Kidney epithelial cell (primary cell): Measurements from ENCODE around the gene FALEC. TPM values are rescaled to one million over a fixed set of nuclear protein-coding genes. Genes with fewer than 3 reads are reported as not detected.

Experiments
- DNase-seq: peaks from one replicate; pipeline ENCODE4 v3.0.0-alpha.2; 2010; ENCODE audit warnings: low read depth
- H3K27me3 ChIP-seq: 2 replicates; pipeline ENCODE4 v1.6.0; 2011; ENCODE audit warnings: low read length; ENCODE audit not compliant: control insufficient read depth, insufficient read depth
- H3K36me3 ChIP-seq: 2 replicates; pipeline ENCODE4 v1.5.1; 2011; ENCODE audit warnings: low read length; ENCODE audit not compliant: control insufficient read depth, insufficient read depth
- H3K4me3 ChIP-seq: 2 replicates; pipeline ENCODE4 v1.5.1; 2011; ENCODE audit warnings: low read depth, mild to moderate bottlenecking, control low read depth, low read length
- CTCF ChIP-seq: IDR thresholded peaks from 2 replicates; pipeline ENCODE4 v1.5.1; 2011; ENCODE audit warnings: mild to moderate bottlenecking, moderate library complexity, low read length, control low read depth, inconsistent platforms; ENCODE audit not compliant: insufficient read depth, poor library complexity, severe bottlenecking
- total RNA-seq: library from RNA; depleted of rRNA; stranded (reverse); fragments of >200 nt; gene quantifications from 2 replicates; pipeline ENCODE4 v1.2.3, GENCODE V29; 2015

Gene FALEC
- total RNA-seq, 1 donor from 2014 or later = not detected

DNA sequence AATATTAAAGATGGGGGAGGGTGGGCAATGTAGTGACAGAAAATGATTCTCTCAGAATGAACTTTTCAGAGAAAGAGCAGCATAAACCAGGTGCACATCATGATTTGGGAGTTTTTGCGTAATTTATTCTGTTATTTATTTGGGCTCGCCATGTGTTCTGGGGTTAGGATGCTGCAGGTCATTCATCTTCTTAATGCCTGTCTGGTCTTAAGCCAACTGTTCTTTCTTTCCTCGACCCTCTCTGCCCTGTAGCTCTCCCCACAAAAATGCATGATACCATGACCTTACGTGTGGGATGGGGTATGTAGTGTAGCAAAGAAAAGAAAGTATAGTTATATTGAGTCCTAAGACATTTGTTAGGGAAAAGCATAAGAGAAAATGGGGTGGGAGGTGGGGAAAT lies 40.7 kb upstream of the FALEC start:
- Histone ChIP-seq H3K27me3 (no peaks in the 10 kb centered on the region), H3K36me3 (peaks cover 5% of the 10 kb centered on the region), H3K4me3 (no peak overlapping the region)
- no peak for TF ChIP-seq CTCF
- no peak for DNase-seq

DNA sequence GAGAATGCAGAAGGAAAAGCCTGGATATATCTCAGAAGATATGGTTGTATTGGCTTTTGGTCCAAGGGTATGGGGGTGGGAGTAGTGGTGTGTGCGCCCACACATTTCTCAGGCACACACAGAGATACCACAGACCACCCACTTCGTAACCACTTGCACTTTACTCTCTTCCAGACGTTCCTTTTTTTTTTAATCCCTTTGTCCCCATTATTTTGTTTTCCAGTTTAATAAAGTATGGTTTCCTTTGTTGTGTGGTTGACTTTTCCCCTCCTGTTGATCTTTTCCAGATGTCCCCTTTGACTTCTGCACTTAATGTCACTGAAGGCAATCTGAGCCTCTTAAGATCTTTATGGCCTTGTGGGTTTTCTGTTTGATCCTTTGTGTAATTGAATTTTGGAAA lies 38.8 kb upstream of the FALEC start:
- no peak for DNase-seq
- no peaks in the 10 kb centered on the region for H3K27me3 ChIP-seq
- H3K4me3 ChIP-seq = no peak overlapping the region
- TF ChIP-seq CTCF = no peak
- H3K36me3 ChIP-seq = peaks cover 4% of the 10 kb centered on the region

- Histone ChIP-seq H3K4me3 (no peak overlapping the region), H3K27me3 (no peaks in the 10 kb centered on the region), H3K36me3 (peaks cover under 1% of the 10 kb centered on the region)
- no peak for DNase-seq
- TF ChIP-seq CTCF = no peak
Observed at GRCh38 chr1:150477320-150477719, 38.2 kb upstream of the FALEC start.

DNA sequence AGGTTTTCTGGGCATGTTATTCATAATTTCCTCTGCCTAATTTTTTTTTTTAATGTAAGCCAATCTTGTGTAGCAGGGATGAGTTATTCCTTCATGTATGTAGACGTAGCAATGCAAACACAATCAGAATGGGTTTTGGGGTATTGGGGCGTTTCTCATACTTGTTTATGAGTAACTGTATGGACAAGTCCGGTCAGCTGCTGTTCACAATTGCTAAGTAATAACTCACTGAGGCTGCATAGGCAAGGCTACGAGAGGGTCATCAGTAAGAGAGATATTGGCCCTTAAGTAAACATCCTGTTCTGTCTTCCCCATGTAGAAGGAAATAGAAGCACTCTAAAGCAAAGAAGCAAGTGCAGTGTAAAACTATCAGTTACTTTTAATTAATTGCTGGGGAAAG lies 37.8 kb upstream of the FALEC start:
- H3K27me3 ChIP-seq = no peaks in the 10 kb centered on the region
- no peak for DNase-seq
- TF ChIP-seq CTCF = no peak
- no peak overlapping the region for H3K4me3 ChIP-seq
- H3K36me3 ChIP-seq = no peaks in the 10 kb centered on the region

- no peak for DNase-seq
- no peak for TF ChIP-seq CTCF
- Histone ChIP-seq H3K27me3 (no peaks in the 10 kb centered on the region), H3K4me3 (no peak overlapping the region), H3K36me3 (no peaks in the 10 kb centered on the region)
Observed at GRCh38 chr1:150479370-150479769, 36.2 kb upstream of the FALEC start.

GRCh38 chr1:150479927-150480352 lies 35.6 kb upstream of the FALEC start:
- TF ChIP-seq CTCF = no peak

More at GRCh38 chr1:150479927-150480352, 35.6 kb upstream of the FALEC start:
- DNase-seq = no peak
- H3K36me3 ChIP-seq = no peaks in the 10 kb centered on the region
- no peaks in the 10 kb centered on the region for H3K27me3 ChIP-seq
- H3K4me3 ChIP-seq = no peak overlapping the region
